Spleen (tissue), 11 donors: ENCODE measurements around the gene DPH5. TPM values are rescaled to one million over a fixed set of nuclear protein-coding genes. Genes with fewer than 3 reads are reported as not detected.

Source experiments
- DNase-seq: peaks from one replicate; pipeline ENCODE4 v3.0.0-alpha.2; 2020
- H3K27ac ChIP-seq, 8 donors: fragments of 200-600 bp; sonication (generic) in 7 of 8; 1 replicate in 4 of 8; 2 replicates in 4 of 8; pipeline versions ENCODE4 v1.5.0 to v1.8.0; 2016 to 2021; ENCODE audit warnings: inconsistent platforms in 4 of 8, mild to moderate bottlenecking in 4 of 8, moderate library complexity in 1 of 8
- H3K27me3 ChIP-seq, 7 donors: fragments of 200-600 bp; sonication (generic) in 6 of 7; replicated peaks in 1 of 7; 1 replicate in 4 of 7; 2 replicates in 3 of 7; pipeline versions ENCODE4 v1.5.0 to v1.8.0; 2016 to 2021; ENCODE audit warnings: inconsistent platforms in 3 of 7, mild to moderate bottlenecking in 1 of 7
- H3K36me3 ChIP-seq, 6 donors: fragments of 200-600 bp; sonication (generic) in 5 of 6; 1 replicate in 4 of 6; 2 replicates in 2 of 6; pipeline versions ENCODE4 v1.5.0 to v1.8.0; 2016 to 2021; ENCODE audit warnings: inconsistent platforms in 2 of 6
- H3K4me1 ChIP-seq, 6 donors: fragments of 200-600 bp; sonication (generic) in 5 of 6; 1 replicate in 3 of 6; 2 replicates in 3 of 6; pipeline versions ENCODE4 v1.5.0 to v1.8.0; 2016 to 2021; ENCODE audit warnings: inconsistent platforms in 3 of 6
- H3K4me3 ChIP-seq, 8 donors: fragments of 200-600 bp; sonication (generic) in 7 of 8; 1 replicate in 4 of 8; 2 replicates in 4 of 8; pipeline versions ENCODE4 v1.5.0 to v1.8.0; 2016 to 2021; ENCODE audit warnings: inconsistent platforms in 4 of 8, mild to moderate bottlenecking in 4 of 8, moderate library complexity in 2 of 8
- H3K9me3 ChIP-seq, 8 donors: fragments of 200-600 bp; sonication (generic) in 7 of 8; 1 replicate in 4 of 8; 2 replicates in 4 of 8; pipeline versions ENCODE4 v1.5.0 to v1.8.0; 2016 to 2021; ENCODE audit warnings: inconsistent platforms in 4 of 8
- CTCF ChIP-seq, 11 experiments: fragments of 200-600 bp in 7 of 11; fragments of 450-650 bp in 4 of 11; sonication (generic) in 4 of 11; IDR thresholded peaks in 8 of 11; conservative IDR thresholded peaks in 3 of 11; 1 replicate in 7 of 11; 2 replicates in 4 of 11; pipeline versions ENCODE4 v1.4.0 to v1.8.0; 2016 to 2021; ENCODE audit warnings: antibody characterized with exemption in 11 of 11, inconsistent platforms in 4 of 11, mild to moderate bottlenecking in 1 of 11
- POLR2A ChIP-seq, 3 donors: fragments of 450-650 bp; IDR thresholded peaks; one replicate each; pipeline ENCODE4 v1.5.1; 2017; ENCODE audit warnings: antibody characterized with exemption in 3 of 3, mild to moderate bottlenecking in 1 of 3
- POLR2AphosphoS5 ChIP-seq, 3 donors: sonication (generic); formaldehyde crosslinking; IDR thresholded peaks; one replicate each; pipeline ENCODE4 v1.5.1; 2017; ENCODE audit warnings: antibody characterized with exemption in 3 of 3
- WGBS, 5 donors: extraction: QIAGEN DNeasy Blood & Tissue Kit in 3 of 5; methylation state at CpG; one replicate each; pipeline versions ENCODE4 v1.1.5 to v1.1.7; 2013 to 2018; 5-methylcytosine and 5-hydroxymethylcytosine counted together
- intact Hi-C: fragments of 100-400 bp; cut with DNase I; formaldehyde crosslinking; loops from one replicate; pipeline ENCODE4 v1.15.0; 2023; ENCODE audit warnings: low total_unique reads
- polyA plus RNA-seq, 3 donors: library from polyadenylated mRNA; stranded (reverse); fragments of 200-250 nt; gene quantifications; one replicate each; pipeline ENCODE4 v1.2.1, GENCODE V29; 2013
- total RNA-seq, 7 donors: library from RNA; depleted of rRNA in 3 of 7; stranded (reverse); fragments of >200 nt in 3 of 7; fragmentation: NEBNext Ultra II Directional in 4 of 7; extraction: Animal tissue kit (Norgen Biotek cat#: 25700) in 4 of 7; gene quantifications; one replicate each; pipeline versions ENCODE4 v1.1.0 to v1.2.1, GENCODE V29; 2016 to 2021
- donor health status: healthy with polysubstance abuse.
- donor health status: DM: no; HTN: no; CAD: no; lungs with moderate emphysema.
- donor health status: DM: no; HTN: no; CAD: no.
- donor health status: Bipolar disorder and iron deficiency.
- donor health status: healthy.
- donor health status: DM: no; HTN: no; CAD: no.
- donor health status: DM: yes; HTN: yes; CAD: no.

DPH5 gene
- total and polyA plus RNA-seq, 10 donors = 19.3 to 60.0 (median 26.0) TPM

DNA sequence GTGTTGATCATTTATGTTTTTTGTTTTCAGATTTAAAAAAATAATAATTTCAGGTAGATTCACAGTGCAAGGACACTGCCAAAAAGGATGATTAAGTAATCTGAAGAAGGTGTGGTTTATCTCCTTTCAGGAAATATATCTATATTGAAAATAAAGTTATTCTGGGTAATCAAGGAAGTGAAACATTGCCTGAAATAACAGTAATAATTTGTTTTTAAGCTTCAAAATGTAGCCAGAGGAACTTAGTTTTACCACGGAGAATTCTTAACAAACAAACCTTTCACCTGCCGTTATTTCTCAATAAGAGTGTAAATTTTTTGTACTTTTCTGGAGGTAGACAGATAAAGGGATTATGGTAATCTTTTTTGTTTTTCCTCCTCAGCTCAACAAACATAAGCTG lies 2.9 kb upstream of the DPH5 start:
- Histone ChIP-seq H3K27ac (peak overlapping the region in 4 of 8 donors; percentile 31 to 95 (median 47)), H3K4me3 (peak overlapping the region in 1 of 8 donors; percentile 4), H3K9me3 (peaks cover 0 to 5% (median 0%) of the 10 kb centered on the region in 8 donors), H3K4me1 (peaks cover 7 to 75% (median 46%) of the 10 kb centered on the region in 6 donors), H3K36me3 (no peaks in the 10 kb centered on the region), H3K27me3 (no peaks in the 10 kb centered on the region)
- TF ChIP-seq POLR2AphosphoS5 (IDR thresholded peaks at IDR 0.05) (no peak), CTCF (IDR thresholded peaks at IDR 0.05 in 8 of 11, conservative IDR thresholded peaks at IDR 0.05 in 3 of 11) (no peak), POLR2A (IDR thresholded peaks at IDR 0.05) (no peak)
- DNase-seq = no peak
- intact Hi-C loops = no loop called here
- WGBS, 5 donors = 39 to 57% (median 53%) methylated on average over 2 of the region's 2 CpGs

GRCh38 chr1:101027194-101027772 lies 1.7 kb upstream of the DPH5 start:
- Histone ChIP-seq H3K4me1 (peaks cover 7 to 85% (median 47%) of the 10 kb centered on the region in 6 donors), H3K9me3 (no peaks in the 10 kb centered on the region), H3K27me3 (no peaks in the 10 kb centered on the region), H3K27ac (peak overlapping the region in 3 of 8 donors; percentile 37 to 95 (median 90)), H3K4me3 (peak overlapping the region in 1 of 8 donors; percentile 86), H3K36me3 (peaks cover 0 to 10% (median 0%) of the 10 kb centered on the region in 6 donors)
- TF ChIP-seq CTCF (IDR thresholded peaks at IDR 0.05 in 8 of 11, conservative IDR thresholded peaks at IDR 0.05 in 3 of 11) (no peak), POLR2AphosphoS5 (IDR thresholded peaks at IDR 0.05) (no peak), POLR2A (IDR thresholded peaks at IDR 0.05) (no peak)
- intact Hi-C loops = no loop called here
- DNase-seq = no peak
- 83 to 90% (median 86%) methylated on average over 6 of the region's 6 CpGs for WGBS, 5 donors

- DNase-seq = no peak
- intact Hi-C loops = no loop called here
- peaks cover 7 to 89% (median 51%) of the 10 kb centered on the region in 6 donors for H3K4me1 ChIP-seq
- TF ChIP-seq CTCF (IDR thresholded peaks at IDR 0.05 in 8 of 11, conservative IDR thresholded peaks at IDR 0.05 in 3 of 11) (no peak), POLR2AphosphoS5 (IDR thresholded peaks at IDR 0.05) (no peak), POLR2A (IDR thresholded peaks at IDR 0.05) (no peak)
- H3K27me3 ChIP-seq = no peaks in the 10 kb centered on the region
- WGBS, 5 donors = 30 to 42% (median 38%) methylated on average over 5 of the region's 5 CpGs
- H3K9me3 ChIP-seq = no peaks in the 10 kb centered on the region
- H3K36me3 ChIP-seq = peaks cover 0 to 18% (median 0%) of the 10 kb centered on the region in 6 donors
- peak overlapping the region; percentile 55 to 86 (median 72) for H3K4me3 ChIP-seq
- H3K27ac ChIP-seq = peak overlapping the region in 7 of 8 donors; percentile 85 to 95 (median 89)
Observed at GRCh38 chr1:101026430-101026788, 825 bp upstream of the DPH5 start.

DNA sequence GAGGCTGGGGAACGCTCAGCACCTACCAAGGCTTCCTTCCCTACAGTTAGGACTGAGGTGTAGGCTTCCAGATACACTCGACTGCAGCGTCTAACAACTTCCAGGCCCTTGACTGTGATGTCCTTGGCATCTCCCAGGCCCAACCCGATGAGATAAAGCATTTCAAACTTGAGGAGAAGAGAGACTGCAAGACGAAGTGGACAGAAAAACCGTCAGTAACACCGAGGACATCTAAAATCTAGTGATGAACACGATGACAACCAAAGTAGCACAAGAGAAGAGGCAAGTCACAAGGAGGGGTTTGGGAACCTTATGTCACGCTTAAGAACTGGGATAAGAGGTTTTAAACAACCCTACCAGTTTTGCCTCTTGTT lies 314 bp downstream of the DPH5 start:
- 0 to 4% (median 0%) methylated on average over 9 of the region's 9 CpGs for WGBS, 5 donors
- H3K36me3 ChIP-seq = peaks cover 0 to 29% (median 0%) of the 10 kb centered on the region in 6 donors
- TF ChIP-seq CTCF (IDR thresholded peaks at IDR 0.05 in 8 of 11, conservative IDR thresholded peaks at IDR 0.05 in 3 of 11) = no peak
- TF ChIP-seq POLR2A (IDR thresholded peaks at IDR 0.05) = no peak
- TF ChIP-seq POLR2AphosphoS5 (IDR thresholded peaks at IDR 0.05) = no peak
- no peaks in the 10 kb centered on the region for H3K9me3 ChIP-seq
- H3K4me3 ChIP-seq = peak overlapping the region; percentile 55 to 86 (median 72)
- DNase-seq = peak; percentile 41
- no peaks in the 10 kb centered on the region for H3K27me3 ChIP-seq
- peak overlapping the region; percentile 77 to 95 (median 89) for H3K27ac ChIP-seq
- H3K4me1 ChIP-seq = peaks cover 7 to 80% (median 50%) of the 10 kb centered on the region in 6 donors
- intact Hi-C loops = no loop called here
